Measurements from ENCODE around the gene THAP11. TPM values are rescaled to one million over a fixed set of nuclear protein-coding genes. Genes with fewer than 3 reads are reported as not detected.

THAP11 gene
- total RNA-seq, 1 experiment from 2014 or later: 38.3 TPM

- no peaks in the 10 kb centered on the region for H3K9me3 Mint-ChIP-seq (ENCODE audit: low read depth, unreplicated experiment)
- CTCF ChIA-PET: no interaction called here
- H3K27me3 Mint-ChIP-seq (ENCODE audit: unreplicated experiment): no peaks in the 10 kb centered on the region
- TF ChIP-seq CTCF (IDR thresholded peaks at IDR 0.05; ENCODE audit: unreplicated experiment): no peak
- DNase-seq: no peak
- no TSS peak for BruUV-seq (replicated peaks)
- intact Hi-C loops (cut with micrococcal nuclease; ENCODE audit: unreplicated experiment): no loop called here
- peaks cover 24% of the 10 kb centered on the region for H3K4me1 Mint-ChIP-seq (ENCODE audit: low read depth, unreplicated experiment)
- H3K27ac Mint-ChIP-seq (ENCODE audit: unreplicated experiment): no peak overlapping the region
- peaks cover 66% of the 10 kb centered on the region for H3K36me3 Mint-ChIP-seq (ENCODE audit: insufficient read depth, unreplicated experiment)
- H3K4me3 Mint-ChIP-seq (ENCODE audit: low read depth, unreplicated experiment): no peak overlapping the region
Observed at GRCh38 chr16:67877064-67877463, 34.9 kb downstream of the THAP11 start.

GRCh38 chr16:67878232-67878631 is 36.1 kb downstream of the THAP11 start:
- TF ChIP-seq CTCF (IDR thresholded peaks at IDR 0.05; ENCODE audit: unreplicated experiment): no peak
- Mint-ChIP-seq H3K36me3 (ENCODE audit: insufficient read depth, unreplicated experiment) (peaks cover 63% of the 10 kb centered on the region), H3K4me1 (ENCODE audit: low read depth, unreplicated experiment) (peaks cover 29% of the 10 kb centered on the region), H3K4me3 (ENCODE audit: low read depth, unreplicated experiment) (no peak overlapping the region), H3K27ac (ENCODE audit: unreplicated experiment) (no peak overlapping the region), H3K9me3 (ENCODE audit: low read depth, unreplicated experiment) (no peaks in the 10 kb centered on the region), H3K27me3 (ENCODE audit: unreplicated experiment) (no peaks in the 10 kb centered on the region)
- no peak for DNase-seq
- intact Hi-C loops (cut with micrococcal nuclease; ENCODE audit: unreplicated experiment): no loop called here
- CTCF ChIA-PET: no interaction called here
- no TSS peak for BruUV-seq (replicated peaks)

GRCh38 chr16:67878846-67879245 is 36.7 kb downstream of the THAP11 start:
- Mint-ChIP-seq H3K27ac (ENCODE audit: unreplicated experiment) (no peak overlapping the region), H3K4me1 (ENCODE audit: low read depth, unreplicated experiment) (peaks cover 30% of the 10 kb centered on the region), H3K9me3 (ENCODE audit: low read depth, unreplicated experiment) (no peaks in the 10 kb centered on the region), H3K4me3 (ENCODE audit: low read depth, unreplicated experiment) (no peak overlapping the region), H3K27me3 (ENCODE audit: unreplicated experiment) (no peaks in the 10 kb centered on the region), H3K36me3 (ENCODE audit: insufficient read depth, unreplicated experiment) (peaks cover 63% of the 10 kb centered on the region)
- BruUV-seq (replicated peaks): no TSS peak
- intact Hi-C loops (cut with micrococcal nuclease; ENCODE audit: unreplicated experiment): no loop called here
- CTCF ChIA-PET: no interaction called here
- no peak for TF ChIP-seq CTCF (IDR thresholded peaks at IDR 0.05; ENCODE audit: unreplicated experiment)
- DNase-seq: no peak

GRCh38 chr16:67879462-67879861 is 37.3 kb downstream of the THAP11 start:
- no peak for TF ChIP-seq CTCF (IDR thresholded peaks at IDR 0.05; ENCODE audit: unreplicated experiment)
- H3K9me3 Mint-ChIP-seq (ENCODE audit: low read depth, unreplicated experiment): no peaks in the 10 kb centered on the region
- BruUV-seq (replicated peaks): no TSS peak
- DNase-seq: no peak
- CTCF ChIA-PET: no interaction called here
- no peaks in the 10 kb centered on the region for H3K27me3 Mint-ChIP-seq (ENCODE audit: unreplicated experiment)
- no peak overlapping the region for H3K27ac Mint-ChIP-seq (ENCODE audit: unreplicated experiment)
- H3K4me3 Mint-ChIP-seq (ENCODE audit: low read depth, unreplicated experiment): no peak overlapping the region
- intact Hi-C loops (cut with micrococcal nuclease; ENCODE audit: unreplicated experiment): no loop called here
- H3K36me3 Mint-ChIP-seq (ENCODE audit: insufficient read depth, unreplicated experiment): peaks cover 58% of the 10 kb centered on the region
- H3K4me1 Mint-ChIP-seq (ENCODE audit: low read depth, unreplicated experiment): peaks cover 24% of the 10 kb centered on the region

- H3K4me3 Mint-ChIP-seq (ENCODE audit: low read depth, unreplicated experiment): no peak overlapping the region
- no peak for DNase-seq
- H3K9me3 Mint-ChIP-seq (ENCODE audit: low read depth, unreplicated experiment): no peaks in the 10 kb centered on the region
- peaks cover 19% of the 10 kb centered on the region for H3K4me1 Mint-ChIP-seq (ENCODE audit: low read depth, unreplicated experiment)
- H3K27me3 Mint-ChIP-seq (ENCODE audit: unreplicated experiment): no peaks in the 10 kb centered on the region
- peaks cover 57% of the 10 kb centered on the region for H3K36me3 Mint-ChIP-seq (ENCODE audit: insufficient read depth, unreplicated experiment)
- no peak overlapping the region for H3K27ac Mint-ChIP-seq (ENCODE audit: unreplicated experiment)
- BruUV-seq (replicated peaks): no TSS peak
- no peak for TF ChIP-seq CTCF (IDR thresholded peaks at IDR 0.05; ENCODE audit: unreplicated experiment)
- CTCF ChIA-PET: no interaction called here
- intact Hi-C loops (cut with micrococcal nuclease; ENCODE audit: unreplicated experiment): no loop called here
Observed at GRCh38 chr16:67879936-67880335, 37.8 kb downstream of the THAP11 start.

All from Calu3 (cell line).